Cardiac muscle cell (in vitro differentiated cells and primary cell): Measurements from ENCODE around the gene ACOXL. TPM values are rescaled to one million over a fixed set of nuclear protein-coding genes. Genes with fewer than 3 reads are reported as not detected.

Source experiments
- DNase-seq, 2 donors: peaks; one replicate each; pipeline versions ENCODE4 v3.0.0 to v3.0.0-alpha.2; 2010 to 2017; ENCODE audit warnings: low read depth in 1 of 2, low spot score in 1 of 2
- H3K27ac ChIP-seq: fragments of 200-600 bp; sonication (generic); 2 replicates; pipeline ENCODE4 v1.5.1; 2016
- H3K27me3 ChIP-seq: fragments of 200-600 bp; sonication (generic); 2 replicates; pipeline ENCODE4 v1.6.0; 2016; ENCODE audit warnings: control low read depth
- H3K36me3 ChIP-seq: fragments of 200-600 bp; sonication (generic); 2 replicates; pipeline ENCODE4 v1.5.1; 2016; ENCODE audit warnings: control low read depth
- H3K4me1 ChIP-seq: fragments of 200-600 bp; sonication (generic); 2 replicates; pipeline ENCODE4 v1.8.1; 2017; ENCODE audit warnings: low read depth, mild to moderate bottlenecking, mixed run types
- H3K4me3 ChIP-seq: fragments of 200-600 bp; sonication (generic); 2 replicates; pipeline ENCODE4 v1.5.1; 2016; ENCODE audit warnings: mild to moderate bottlenecking
- H3K9me3 ChIP-seq: fragments of 200-600 bp; sonication (generic); 2 replicates; pipeline ENCODE4 v1.5.1; 2017; ENCODE audit warnings: low read depth, mild to moderate bottlenecking, control low read depth
- polyA plus RNA-seq: library from polyadenylated mRNA; unstranded; fragments of >200 nt; fragmentation: Nextera tagmentation; extraction: Ambion mirVana; gene quantifications from 2 replicates; pipeline ENCODE4 v1.2.1, GENCODE V29; 2016
- total RNA-seq: library from RNA; depleted of rRNA; stranded (reverse); fragments of >200 nt; gene quantifications from 2 replicates; pipeline ENCODE4 v1.2.3, GENCODE V29; 2016
- TF ChIP-seq, protein P1 (sequence below): IDR thresholded peaks from 2 replicates; pipeline ENCODE4 v1.5.1; 2012; ENCODE audit warnings: low read depth, mild to moderate bottlenecking, low read length

The ACOXL gene
- total and polyA plus RNA-seq, 2 experiments from 2014 or later, result 0.89 to 2.4 TPM

DNA sequence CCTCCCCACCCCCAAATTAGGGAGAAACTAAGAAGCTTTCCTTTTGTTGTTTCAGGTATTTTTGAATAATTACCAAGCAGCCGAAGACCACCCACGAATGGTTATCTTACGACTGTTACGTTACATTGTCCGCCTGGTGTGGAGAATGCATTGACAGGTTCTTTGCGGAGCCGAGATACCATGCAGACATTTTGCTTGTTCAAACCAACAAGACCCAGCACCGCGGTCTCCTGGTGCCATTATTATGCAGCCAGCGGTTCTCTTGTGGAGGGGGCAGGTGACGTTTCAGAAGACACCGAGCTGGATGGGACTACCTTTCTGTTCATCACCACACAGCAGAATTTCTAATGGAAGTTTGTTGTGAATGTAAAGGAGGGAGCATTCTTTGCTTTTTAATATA is 431.7 kb downstream of the ACOXL start:
- H3K27ac ChIP-seq, result no peak overlapping the region
- no peak for DNase-seq
- H3K36me3 ChIP-seq, result peaks cover 7% of the 10 kb centered on the region
- no peaks in the 10 kb centered on the region for H3K9me3 ChIP-seq
- no peak overlapping the region for H3K4me3 ChIP-seq
- no peaks in the 10 kb centered on the region for H3K27me3 ChIP-seq
- TF ChIP-seq, protein P1, sequence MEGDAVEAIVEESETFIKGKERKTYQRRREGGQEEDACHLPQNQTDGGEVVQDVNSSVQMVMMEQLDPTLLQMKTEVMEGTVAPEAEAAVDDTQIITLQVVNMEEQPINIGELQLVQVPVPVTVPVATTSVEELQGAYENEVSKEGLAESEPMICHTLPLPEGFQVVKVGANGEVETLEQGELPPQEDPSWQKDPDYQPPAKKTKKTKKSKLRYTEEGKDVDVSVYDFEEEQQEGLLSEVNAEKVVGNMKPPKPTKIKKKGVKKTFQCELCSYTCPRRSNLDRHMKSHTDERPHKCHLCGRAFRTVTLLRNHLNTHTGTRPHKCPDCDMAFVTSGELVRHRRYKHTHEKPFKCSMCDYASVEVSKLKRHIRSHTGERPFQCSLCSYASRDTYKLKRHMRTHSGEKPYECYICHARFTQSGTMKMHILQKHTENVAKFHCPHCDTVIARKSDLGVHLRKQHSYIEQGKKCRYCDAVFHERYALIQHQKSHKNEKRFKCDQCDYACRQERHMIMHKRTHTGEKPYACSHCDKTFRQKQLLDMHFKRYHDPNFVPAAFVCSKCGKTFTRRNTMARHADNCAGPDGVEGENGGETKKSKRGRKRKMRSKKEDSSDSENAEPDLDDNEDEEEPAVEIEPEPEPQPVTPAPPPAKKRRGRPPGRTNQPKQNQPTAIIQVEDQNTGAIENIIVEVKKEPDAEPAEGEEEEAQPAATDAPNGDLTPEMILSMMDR, result no peak
- peaks cover 20% of the 10 kb centered on the region for H3K4me1 ChIP-seq

DNA sequence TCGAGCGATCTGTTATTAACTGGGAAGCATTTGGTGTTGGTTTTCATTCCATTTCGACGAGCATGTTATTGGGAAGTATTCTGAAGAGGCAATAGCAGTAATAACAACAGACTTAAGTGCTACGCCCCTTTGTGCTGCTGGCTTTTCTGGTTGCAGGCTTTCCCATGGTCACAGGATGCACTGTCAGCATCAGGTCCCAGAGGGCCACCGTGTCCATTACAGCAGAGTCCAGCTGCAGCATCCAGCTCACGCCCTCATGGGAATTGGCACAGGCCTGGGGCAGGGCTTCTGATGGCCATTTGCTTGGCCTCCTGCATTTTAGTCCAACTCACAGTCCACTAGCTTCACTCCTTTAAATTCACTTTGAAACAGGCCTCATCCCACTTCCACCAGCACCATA is 432.7 kb downstream of the ACOXL start:
- DNase-seq, result no peak
- Histone ChIP-seq H3K9me3 (no peaks in the 10 kb centered on the region), H3K27me3 (no peaks in the 10 kb centered on the region), H3K4me3 (no peak overlapping the region), H3K4me1 (peaks cover 27% of the 10 kb centered on the region), H3K36me3 (peaks cover 7% of the 10 kb centered on the region), H3K27ac (no peak overlapping the region)
- TF ChIP-seq, protein P1, result no peak

DNA sequence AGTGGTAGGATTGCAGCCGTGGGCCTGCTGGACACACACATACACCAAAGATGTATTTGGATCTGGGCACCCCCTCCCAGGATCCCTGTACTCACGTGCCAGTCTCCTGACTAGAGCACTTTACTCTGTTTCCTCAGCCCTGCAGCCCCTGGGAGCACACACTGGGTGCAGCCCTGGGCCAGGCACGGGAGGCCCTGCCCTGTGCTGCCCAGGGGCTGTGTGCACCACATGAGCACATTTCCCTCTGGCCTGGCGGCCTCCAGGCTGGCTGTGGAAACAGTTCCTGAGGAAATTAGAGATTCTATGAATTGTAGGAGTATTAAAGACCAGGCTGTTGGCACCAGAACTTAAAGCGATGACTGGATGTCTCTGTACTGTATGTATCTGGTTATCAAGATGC is 433.7 kb downstream of the ACOXL start:
- Histone ChIP-seq H3K27me3 (no peaks in the 10 kb centered on the region), H3K4me3 (no peak overlapping the region), H3K9me3 (no peaks in the 10 kb centered on the region), H3K27ac (no peak overlapping the region), H3K4me1 (peaks cover 32% of the 10 kb centered on the region), H3K36me3 (peaks cover 7% of the 10 kb centered on the region)
- no peak for DNase-seq
- TF ChIP-seq, protein P1, result no peak

DNA sequence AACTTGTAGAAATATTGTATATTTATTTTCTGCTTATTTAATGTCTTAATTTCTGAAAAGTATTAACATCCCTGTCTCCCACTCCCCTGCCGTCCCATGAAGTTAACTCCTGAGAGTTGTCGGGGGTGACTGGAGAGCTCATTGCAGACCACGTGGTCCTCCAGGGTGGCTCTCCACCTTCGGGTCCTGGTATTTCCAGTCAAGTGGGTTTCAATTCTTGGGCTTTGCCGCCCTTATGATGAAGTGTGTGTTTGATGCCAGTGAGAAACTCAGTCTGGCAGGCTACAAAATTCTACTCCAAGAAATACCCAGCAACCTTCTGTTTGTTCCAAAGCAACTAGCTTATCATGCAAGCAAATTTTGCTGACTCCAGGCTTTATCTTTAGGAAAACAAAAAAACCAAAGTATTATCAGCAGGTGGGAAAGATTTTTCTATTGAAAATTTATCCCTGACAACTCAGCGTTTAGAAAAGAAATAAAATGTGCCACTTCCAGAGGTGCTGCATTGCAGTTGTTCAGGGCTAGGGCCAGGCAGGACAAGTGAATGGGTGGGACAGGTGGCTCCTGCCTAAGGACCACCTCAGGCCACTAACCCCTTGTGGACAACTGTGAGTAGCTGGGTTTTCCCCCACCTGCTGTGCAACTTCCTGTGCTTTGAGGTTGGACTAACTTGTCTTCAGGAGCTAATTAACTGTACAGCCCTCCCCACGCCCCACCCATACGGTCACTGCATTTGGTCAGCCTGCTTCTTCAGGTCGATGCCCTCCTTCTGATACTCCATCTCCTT is 434.9 kb downstream of the ACOXL start:
- Histone ChIP-seq H3K27me3 (no peaks in the 10 kb centered on the region), H3K4me1 (peaks cover 41% of the 10 kb centered on the region), H3K36me3 (peaks cover 7% of the 10 kb centered on the region), H3K4me3 (no peak overlapping the region), H3K9me3 (no peaks in the 10 kb centered on the region), H3K27ac (no peak overlapping the region)
- no peak for DNase-seq
- TF ChIP-seq, protein P1, result no peak

DNA sequence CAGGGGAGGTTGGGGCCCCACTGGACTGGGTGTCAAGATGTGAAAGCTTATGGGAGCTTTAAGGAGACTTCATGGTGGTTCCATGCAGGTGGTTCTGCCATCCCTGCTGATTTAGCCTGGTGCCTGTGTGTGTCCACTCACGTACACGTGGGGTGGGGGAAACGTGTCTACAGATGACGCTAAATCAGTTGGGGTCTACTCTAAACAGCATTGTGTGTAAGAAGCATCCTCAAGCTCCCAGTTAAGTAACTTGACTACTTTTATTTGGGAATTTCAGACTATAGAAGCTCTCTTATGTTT is 435.4 kb downstream of the ACOXL start:
- DNase-seq, result no peak
- H3K36me3 ChIP-seq, result peaks cover 7% of the 10 kb centered on the region
- TF ChIP-seq, protein P1, result no peak

More for the DNA sequence above, 435.4 kb downstream of the ACOXL start:
- no peaks in the 10 kb centered on the region for H3K27me3 ChIP-seq
- peaks cover 37% of the 10 kb centered on the region for H3K4me1 ChIP-seq
- no peak overlapping the region for H3K27ac ChIP-seq
- no peak overlapping the region for H3K4me3 ChIP-seq
- no peaks in the 10 kb centered on the region for H3K9me3 ChIP-seq

Other genes with a start within 250 kb of the ACOXL start
- 33.9 and 59.7 TPM in 2 replicates for gene RGPD6, start 155.4 kb upstream of the ACOXL start, total RNA-seq
- gene RGPD6, start 155.4 kb upstream of the ACOXL start, polyA plus RNA-seq, result 28.5 and 36.1 TPM in 2 replicates
- gene BUB1, start 54.5 kb upstream of the ACOXL start, total RNA-seq, result 17.3 and 64.2 TPM in 2 replicates
- gene BUB1, start 54.5 kb upstream of the ACOXL start, polyA plus RNA-seq, result 17.9 and 95.8 TPM in 2 replicates